Upper lobe of right lung (tissue), 1 donor: ENCODE results near the gene LMLN. TPM values are rescaled to one million over a fixed set of nuclear protein-coding genes. Genes with fewer than 3 reads are reported as not detected.
"Not testable (repeated sequence)": the region's sequence is repeated elsewhere in the genome, so short reads cannot be mapped to it uniquely, and the experiment has no call there.

ENCODE experiments used
- ATAC-seq: fragments of 200-7000 bp; cut with Tn5 transposase; one replicate; pipeline ENCODE4 v1.9.1; 2020; ENCODE audit warnings: mild to moderate bottlenecking, moderate library complexity
- DNase-seq: peaks from one replicate; pipeline ENCODE4 v3.0.0-alpha.2; 2020
- H3K27ac ChIP-seq: fragments of 200-600 bp; one replicate; pipeline ENCODE4 v1.8.0; 2022
- H3K27me3 ChIP-seq: fragments of 200-600 bp; one replicate; pipeline ENCODE4 v1.8.0; 2022; ENCODE audit warnings: mild to moderate bottlenecking
- H3K36me3 ChIP-seq: fragments of 200-600 bp; one replicate; pipeline ENCODE4 v1.8.0; 2022
- H3K4me1 ChIP-seq: fragments of 200-600 bp; one replicate; pipeline ENCODE4 v1.8.0; 2022
- H3K4me3 ChIP-seq: fragments of 200-600 bp; one replicate; pipeline ENCODE4 v1.8.0; 2022; ENCODE audit warnings: mild to moderate bottlenecking
- H3K9me3 ChIP-seq: fragments of 200-600 bp; one replicate; pipeline ENCODE4 v1.8.0; 2022
- intact Hi-C: fragments of 100-400 bp; cut with DNase I; formaldehyde crosslinking; loops from one replicate; pipeline ENCODE4 v1.11.0; 2022
- total RNA-seq: library from RNA; stranded (reverse); fragmentation: NEBNext Ultra II Directional; extraction: Animal tissue kit (Norgen Biotek cat#: 25700); gene quantifications from one replicate; pipeline ENCODE4 v1.2.1, GENCODE V29; 2021
- TF ChIP-seq, protein P1 (sequence below): fragments of 200-600 bp; IDR thresholded peaks from one replicate; pipeline ENCODE4 v1.8.0; 2022; ENCODE audit warnings: antibody characterized with exemption
- donor health status: DM: no; HTN: yes; CAD: no; lungs with severe emphysema.

The LMLN gene
- total RNA-seq, 1 donor from 2014 or later, result 7.3 TPM

DNA sequence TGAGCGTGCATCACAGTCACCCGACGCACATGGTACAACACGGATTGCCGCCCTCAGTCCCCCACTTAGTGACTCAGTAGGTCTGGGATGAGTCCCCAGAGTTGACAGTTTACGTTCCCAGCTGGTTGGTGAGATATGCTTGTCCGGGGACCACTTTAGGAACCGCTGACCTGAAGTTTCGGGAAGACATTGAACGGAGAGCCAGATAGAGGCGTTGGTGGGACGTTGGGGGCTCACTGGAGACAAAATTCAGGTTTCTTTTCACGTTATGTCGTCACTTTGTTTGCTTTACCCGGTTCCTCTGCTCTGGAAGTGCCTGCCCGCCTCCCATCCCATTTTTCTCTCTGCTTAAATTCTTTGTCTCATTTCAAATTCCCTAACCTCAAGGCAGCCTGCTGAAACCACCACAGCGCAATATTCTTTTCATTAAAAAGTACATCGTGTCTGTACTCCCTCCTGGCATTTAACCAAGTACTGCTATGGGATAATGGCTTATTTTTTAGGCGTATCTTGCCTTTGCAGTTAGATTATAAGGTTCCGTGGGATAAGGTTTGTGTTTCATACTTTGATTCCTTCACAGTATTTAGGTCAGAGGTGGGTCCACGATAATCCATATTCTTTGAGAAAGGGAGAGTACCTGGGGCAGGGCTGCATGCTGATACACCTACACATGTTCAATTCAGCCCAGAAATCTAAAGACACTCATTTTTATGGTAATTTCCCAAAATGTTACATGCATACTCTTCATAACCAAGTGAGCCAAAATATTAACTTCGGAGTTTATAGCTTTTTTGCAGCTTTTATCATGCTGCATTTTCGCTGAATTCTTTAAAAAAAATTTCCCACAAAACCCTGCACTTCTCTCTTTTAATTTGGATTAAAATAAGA is 921 bp downstream of the LMLN start:
- TF ChIP-seq, protein P1, sequence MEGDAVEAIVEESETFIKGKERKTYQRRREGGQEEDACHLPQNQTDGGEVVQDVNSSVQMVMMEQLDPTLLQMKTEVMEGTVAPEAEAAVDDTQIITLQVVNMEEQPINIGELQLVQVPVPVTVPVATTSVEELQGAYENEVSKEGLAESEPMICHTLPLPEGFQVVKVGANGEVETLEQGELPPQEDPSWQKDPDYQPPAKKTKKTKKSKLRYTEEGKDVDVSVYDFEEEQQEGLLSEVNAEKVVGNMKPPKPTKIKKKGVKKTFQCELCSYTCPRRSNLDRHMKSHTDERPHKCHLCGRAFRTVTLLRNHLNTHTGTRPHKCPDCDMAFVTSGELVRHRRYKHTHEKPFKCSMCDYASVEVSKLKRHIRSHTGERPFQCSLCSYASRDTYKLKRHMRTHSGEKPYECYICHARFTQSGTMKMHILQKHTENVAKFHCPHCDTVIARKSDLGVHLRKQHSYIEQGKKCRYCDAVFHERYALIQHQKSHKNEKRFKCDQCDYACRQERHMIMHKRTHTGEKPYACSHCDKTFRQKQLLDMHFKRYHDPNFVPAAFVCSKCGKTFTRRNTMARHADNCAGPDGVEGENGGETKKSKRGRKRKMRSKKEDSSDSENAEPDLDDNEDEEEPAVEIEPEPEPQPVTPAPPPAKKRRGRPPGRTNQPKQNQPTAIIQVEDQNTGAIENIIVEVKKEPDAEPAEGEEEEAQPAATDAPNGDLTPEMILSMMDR, result no peak
- DNase-seq, result no peak
- intact Hi-C loops, result no loop called here

DNA sequence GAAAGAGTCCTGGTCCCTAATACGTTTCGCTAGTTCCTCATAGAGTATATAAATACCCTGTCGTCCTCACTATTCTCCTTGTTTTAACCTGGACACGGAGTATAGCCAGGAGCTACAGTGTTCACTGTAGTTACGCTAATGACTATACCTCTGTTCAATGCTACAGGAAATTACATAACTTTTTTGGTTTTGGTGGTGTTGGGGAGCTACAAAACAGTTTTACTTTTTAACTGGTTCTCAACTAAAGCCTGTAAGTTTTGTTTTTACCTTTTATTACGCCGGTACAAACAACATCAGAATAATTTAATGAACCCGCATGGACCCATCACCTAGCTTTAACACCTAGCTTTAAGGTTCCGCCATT is 1.5 kb downstream of the LMLN start:
- TF ChIP-seq, protein P1, result no peak
- intact Hi-C loops, result no loop called here
- no peak overlapping the region for H3K27ac ChIP-seq
- ATAC-seq (no peak), DNase-seq (no peak)
- H3K36me3 ChIP-seq, result peaks cover 3% of the 10 kb centered on the region
- no peaks in the 10 kb centered on the region for H3K9me3 ChIP-seq
- no peak overlapping the region for H3K4me3 ChIP-seq
- no peaks in the 10 kb centered on the region for H3K27me3 ChIP-seq
- H3K4me1 ChIP-seq, result peaks cover 38% of the 10 kb centered on the region

More for the DNA sequence above, 921 bp downstream of the LMLN start:
- Histone ChIP-seq H3K27me3 (no peaks in the 10 kb centered on the region), H3K36me3 (peaks cover 9% of the 10 kb centered on the region), H3K27ac (peak overlapping the region; percentile 73), H3K4me1 (peaks cover 40% of the 10 kb centered on the region), H3K9me3 (no peaks in the 10 kb centered on the region), H3K4me3 (peak overlapping the region; percentile 67)
- ATAC-seq, result no peak

DNA sequence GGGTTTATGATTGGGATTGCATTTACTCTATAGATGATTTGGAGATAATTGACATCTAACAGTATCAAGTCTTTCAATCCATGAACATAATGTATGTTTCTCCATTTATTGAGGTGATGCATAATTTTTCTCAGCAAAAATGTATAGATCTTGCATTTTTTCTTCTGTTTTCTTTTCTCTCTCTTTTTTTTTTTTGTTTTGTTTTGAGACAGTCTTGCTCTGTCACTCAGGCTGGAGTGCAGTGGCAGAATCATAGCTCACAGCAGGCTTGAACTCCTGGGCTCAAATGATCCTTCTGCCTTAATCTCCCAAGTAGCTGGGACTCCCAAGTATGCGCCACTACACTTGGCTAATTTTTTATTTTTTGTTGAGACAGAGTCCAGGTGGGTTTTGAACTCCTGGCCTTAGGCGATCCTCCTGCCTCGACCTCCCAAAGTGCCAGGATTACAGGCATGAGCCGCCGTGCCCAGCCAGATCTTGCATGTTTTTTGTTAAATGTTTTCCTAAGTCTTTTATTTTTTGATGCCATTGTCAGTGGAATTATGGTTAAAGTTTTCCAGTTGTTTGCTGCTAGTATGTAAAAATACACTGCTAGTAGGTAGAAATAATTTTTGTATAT is 3.1 kb downstream of the LMLN start:
- intact Hi-C loops, result no loop called here
- Histone ChIP-seq H3K4me3 (no peak overlapping the region), H3K27me3 (no peaks in the 10 kb centered on the region), H3K36me3 (no peaks in the 10 kb centered on the region), H3K27ac (no peak overlapping the region), H3K9me3 (no peaks in the 10 kb centered on the region), H3K4me1 (peaks cover 24% of the 10 kb centered on the region)
- TF ChIP-seq, protein P1, result no peak
- DNase-seq (no peak), ATAC-seq (no peak)

DNA sequence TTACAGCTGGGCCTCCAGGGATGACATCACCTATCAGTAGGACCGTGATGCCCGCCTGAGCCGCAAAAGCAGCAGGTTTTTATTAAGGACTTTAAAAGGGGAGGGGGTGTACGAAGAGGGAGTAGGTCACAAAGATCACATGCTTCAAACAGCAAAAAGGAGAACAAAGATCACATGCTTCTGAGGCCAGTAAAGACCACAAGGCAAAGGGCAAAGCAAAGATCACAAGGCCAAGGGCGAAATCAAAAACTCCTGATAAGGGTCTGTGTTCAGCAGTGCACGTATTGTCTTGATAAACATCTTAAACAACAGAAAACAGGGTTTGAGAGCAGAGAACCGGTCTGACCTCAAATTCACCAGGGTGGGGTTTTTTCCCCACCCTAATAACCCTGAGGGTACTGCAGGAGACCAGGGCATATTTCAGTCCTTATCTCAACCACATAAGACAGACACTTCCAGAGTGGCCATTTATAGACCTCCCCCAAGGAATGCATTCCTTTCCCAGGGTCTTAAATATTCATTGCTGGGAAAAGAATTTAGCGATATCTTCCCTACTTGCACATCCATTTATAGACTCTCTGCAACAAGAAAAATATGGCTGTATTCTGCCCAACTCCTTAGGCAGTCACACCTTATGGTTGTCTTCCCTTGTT is 7.4 kb downstream of the LMLN start:
- DNase-seq, H3K27ac ChIP-seq, H3K9me3 ChIP-seq, H3K27me3 ChIP-seq, H3K4me1 ChIP-seq, ATAC-seq, intact Hi-C loops, H3K4me3 ChIP-seq, H3K36me3 ChIP-seq: not testable (repeated sequence)

DNA sequence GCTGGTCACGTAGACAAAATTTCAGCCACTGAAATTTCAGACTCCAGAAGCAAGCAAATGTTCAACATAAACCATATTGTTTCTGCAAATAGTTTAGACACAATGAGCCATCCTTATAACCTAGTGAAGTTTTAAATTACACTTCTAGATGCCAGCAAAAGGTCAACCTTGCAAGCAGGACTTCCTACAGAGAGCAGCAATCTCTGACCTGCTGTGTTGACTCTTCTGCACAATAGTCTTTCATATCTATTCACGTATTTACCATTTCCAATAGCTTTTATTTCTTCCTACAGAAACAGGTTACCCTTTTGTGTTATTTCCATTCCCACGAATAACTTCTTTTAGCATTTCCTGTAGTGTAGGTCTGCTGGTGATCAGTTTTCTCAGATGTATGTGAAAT is 10.6 kb downstream of the LMLN start:
- no peaks in the 10 kb centered on the region for H3K4me1 ChIP-seq
- DNase-seq, result no peak
- intact Hi-C loops, result no loop called here
- no peaks in the 10 kb centered on the region for H3K36me3 ChIP-seq
- no peak for ATAC-seq
- no peak overlapping the region for H3K4me3 ChIP-seq
- H3K27ac ChIP-seq, result no peak overlapping the region
- no peaks in the 10 kb centered on the region for H3K27me3 ChIP-seq
- TF ChIP-seq, protein P1, result no peak
- H3K9me3 ChIP-seq, result no peaks in the 10 kb centered on the region

GRCh38 chr3:197974016-197974415 is 14.0 kb downstream of the LMLN start:
- no peak for ATAC-seq

More at GRCh38 chr3:197974016-197974415, 14.0 kb downstream of the LMLN start:
- Histone ChIP-seq H3K27ac (no peak overlapping the region), H3K36me3 (peaks cover 8% of the 10 kb centered on the region), H3K4me1 (no peaks in the 10 kb centered on the region), H3K4me3 (no peak overlapping the region), H3K27me3 (no peaks in the 10 kb centered on the region), H3K9me3 (no peaks in the 10 kb centered on the region)
- TF ChIP-seq, protein P1, result no peak
- intact Hi-C loops, result no loop called here
- DNase-seq, result no peak
